B cell (primary cell): ENCODE results near the gene ALDH4A1. TPM values are rescaled to one million over a fixed set of nuclear protein-coding genes. Genes with fewer than 3 reads are reported as not detected.
"Not testable (repeated sequence)": the region's sequence is repeated elsewhere in the genome, so short reads cannot be mapped to it uniquely, and the experiment has no call there.

Source experiments
- ATAC-seq: fragments of 200-7000 bp; cut with Tn5 transposase; one replicate; pipeline ENCODE4 v1.10.0; 2021; ENCODE audit warnings: low read depth, mild to moderate bottlenecking, moderate number of reproducible peaks, moderate library complexity
- CTCF ChIA-PET: fragments of 350-600 bp; sonication (Branson Sonifier 250); formaldehyde crosslinking; loops from one replicate; lab custom pipeline; 2021; ENCODE audit warnings: antibody characterized with exemption, inconsistent platforms; lab: Charles Lee
- POLR2A ChIA-PET: fragments of 350-600 bp; sonication (Branson Sonifier 250); formaldehyde crosslinking; loops from one replicate; lab custom pipeline; 2021; ENCODE audit warnings: antibody characterized with exemption; lab: Charles Lee
- DNase-seq: peaks from one replicate; pipeline ENCODE4 v3.0.0; 2013
- H2AFZ ChIP-seq: 2 replicates; pipeline ENCODE4 v1.6.1; 2012; ENCODE audit warnings: mild to moderate bottlenecking, low read depth, low read length; ENCODE audit not compliant: insufficient read depth, poor library complexity, severe bottlenecking
- H3K27ac ChIP-seq, 2 donors: 1 replicate in 1 of 2; 2 replicates in 1 of 2; pipeline ENCODE4 v1.5.1; 2012 to 2013; ENCODE audit warnings: low read length in 2 of 2, mild to moderate bottlenecking in 2 of 2, moderate library complexity in 1 of 2
- H3K27me3 ChIP-seq, 4 experiments: fragments of 200-600 bp in 1 of 4; sonication (generic) in 1 of 4; replicated peaks in 1 of 4; 1 replicate in 2 of 4; 2 replicates in 2 of 4; pipeline versions ENCODE4 v1.6.1 to v1.7.0; 2013 to 2016; ENCODE audit warnings: low read length in 3 of 4, mild to moderate bottlenecking in 2 of 4, mixed read lengths in 1 of 4, moderate library complexity in 1 of 4; ENCODE audit not compliant: insufficient read depth in 4 of 4, control insufficient read depth in 3 of 4; ENCODE audit errors: control extremely low read depth in 1 of 4
- H3K36me3 ChIP-seq, 2 experiments: replicated peaks in 1 of 2; 1 replicate in 1 of 2; 2 replicates in 1 of 2; pipeline versions ENCODE4 v1.6.1 to v1.7.1; 2013; ENCODE audit warnings: low read length in 1 of 2; ENCODE audit not compliant: insufficient read depth in 2 of 2, control insufficient read depth in 1 of 2; ENCODE audit errors: control extremely low read depth in 1 of 2, extremely low read depth in 1 of 2
- H3K4me1 ChIP-seq, 2 donors: fragments of 200-600 bp in 1 of 2; sonication (generic) in 1 of 2; 1 replicate in 1 of 2; 2 replicates in 1 of 2; pipeline versions ENCODE4 v1.5.1 to v1.6.1; 2013 to 2017; ENCODE audit warnings: low read length in 2 of 2; ENCODE audit not compliant: control insufficient read depth in 2 of 2, insufficient read depth in 2 of 2
- H3K4me2 ChIP-seq: replicated peaks from 2 replicates; pipeline ENCODE3; 2012; ENCODE audit warnings: mild to moderate bottlenecking, low read depth, low read length; ENCODE audit not compliant: poor library complexity, severe bottlenecking
- H3K4me3 ChIP-seq, 5 experiments: fragments of 200-600 bp in 1 of 5; sonication (generic) in 1 of 5; 1 replicate in 3 of 5; 2 replicates in 2 of 5; pipeline versions ENCODE4 v1.5.1 to v1.7.0; 2011 to 2016; ENCODE audit warnings: low read length in 4 of 5, mild to moderate bottlenecking in 4 of 5, low read depth in 2 of 5, control low read depth in 1 of 5, moderate library complexity in 1 of 5; ENCODE audit not compliant: insufficient read depth in 1 of 5; ENCODE audit errors: control extremely low read depth in 1 of 5, extremely low read depth in 1 of 5
- H3K79me2 ChIP-seq: fragments of 200-600 bp; sonication (generic); one replicate; pipeline ENCODE4 v1.6.0; 2016; ENCODE audit warnings: low read length; ENCODE audit not compliant: control insufficient read depth, insufficient read depth
- H3K9ac ChIP-seq: fragments of 200-600 bp; sonication (generic); 2 replicates; pipeline ENCODE4 v1.6.1; 2017; ENCODE audit warnings: mild to moderate bottlenecking, low read length, moderate library complexity
- H3K9me3 ChIP-seq, 3 donors: one replicate each; pipeline versions ENCODE4 v1.6.1 to v1.7.1; 2013; ENCODE audit warnings: low read length in 2 of 3; ENCODE audit not compliant: control insufficient read depth in 2 of 3, insufficient read depth in 1 of 3; ENCODE audit errors: control extremely low read depth in 1 of 3
- H4K20me1 ChIP-seq: 2 replicates; pipeline ENCODE4 v1.6.0; 2012; ENCODE audit warnings: mild to moderate bottlenecking, low read length; ENCODE audit not compliant: insufficient read depth, control insufficient read depth, poor library complexity, severe bottlenecking
- H3K27ac Mint-ChIP-seq: one replicate; pipeline ENCODE4 v1.8.0; 2021; ENCODE audit warnings: mixed read lengths
- H3K27me3 Mint-ChIP-seq: one replicate; pipeline ENCODE4 v1.8.0; 2021; ENCODE audit warnings: mixed read lengths
- H3K4me1 Mint-ChIP-seq: one replicate; pipeline ENCODE4 v1.8.0; 2021; ENCODE audit warnings: mixed read lengths
- H3K4me3 Mint-ChIP-seq: one replicate; pipeline ENCODE4 v1.8.0; 2021; ENCODE audit warnings: mixed read lengths
- H3K9me3 Mint-ChIP-seq: one replicate; pipeline ENCODE4 v1.8.0; 2022; ENCODE audit warnings: mixed read lengths; ENCODE audit not compliant: insufficient read depth
- EZH2 ChIP-seq: IDR thresholded peaks from 2 replicates; pipeline ENCODE4 v1.6.1; 2012; ENCODE audit warnings: borderline replicate concordance, low read depth, mild to moderate bottlenecking, moderate library complexity, low read length; ENCODE audit not compliant: insufficient read depth, poor library complexity, severe bottlenecking
- WGBS: methylation state at CpG from one replicate; pipeline ENCODE4 v1.1.5; 2013; ENCODE audit warnings: missing lambda C conversion rate; ENCODE audit not compliant: insufficient coverage; 5-methylcytosine and 5-hydroxymethylcytosine counted together
- intact Hi-C: fragments of 100-400 bp; cut with micrococcal nuclease; formaldehyde crosslinking; loops from one replicate; pipeline ENCODE4 v1.10.0; 2022
- polyA plus RNA-seq: library from polyadenylated mRNA; depleted of rRNA; stranded (reverse); fragments of >200 nt; gene quantifications from 2 replicates; pipeline ENCODE4 v1.2.3, GENCODE V29; 2012
- total RNA-seq, 2 donors: library from RNA; stranded (reverse); fragments of 120-200 nt in 1 of 2; gene quantifications; 1 replicate in 1 of 2; 2 replicates in 1 of 2; pipeline versions ENCODE4 v1.2.3 to v1.2.4, GENCODE V29; 2013 to 2022
- TF ChIP-seq, protein P1 (sequence below): fragments of 200-600 bp; IDR thresholded peaks from one replicate; pipeline ENCODE4 v1.8.0; 2022; ENCODE audit warnings: antibody characterized with exemption, mild to moderate bottlenecking

Gene ALDH4A1
- total and polyA plus RNA-seq, 2 donors (not counting 1 experiment from before 2014, with no cell fraction given): 2.7 to 3.4 TPM

DNA sequence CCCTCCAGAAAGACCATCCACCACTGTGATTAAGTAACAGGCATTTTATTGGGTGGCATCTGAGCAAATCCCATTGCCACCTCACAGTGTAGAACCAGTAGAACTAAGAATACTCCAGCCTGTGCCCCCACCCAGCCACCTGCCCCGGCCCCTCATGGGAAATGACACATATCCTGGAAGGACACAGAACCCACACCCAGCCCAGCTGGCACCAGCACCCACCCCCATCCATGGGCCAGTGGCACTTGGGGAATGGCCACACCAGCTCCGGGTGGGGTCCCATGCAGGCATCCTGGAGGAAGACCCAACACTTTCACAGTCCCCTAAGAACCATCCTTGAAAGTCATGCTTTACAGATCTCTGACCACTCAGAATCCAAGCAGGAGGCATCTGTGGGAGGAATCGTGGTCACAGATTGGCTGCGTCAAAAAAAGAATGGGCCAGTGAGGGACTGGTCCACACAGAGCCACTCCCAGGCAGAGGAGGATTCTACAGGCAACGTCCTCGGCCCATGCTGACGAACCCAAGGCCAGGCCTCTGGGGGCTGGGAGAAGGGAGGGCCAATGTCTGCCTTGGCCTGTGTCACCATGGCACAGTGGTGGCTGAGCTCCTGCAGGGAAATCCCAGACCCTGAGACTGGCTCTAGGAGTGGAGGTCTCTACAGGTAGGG is 30.8 kb downstream of the ALDH4A1 start:
- Histone ChIP-seq H2AFZ (no peak overlapping the region), H3K9ac (no peak overlapping the region), H4K20me1 (no peaks in the 10 kb centered on the region), H3K27ac (no peak overlapping the region), H3K4me1 (peaks cover 0 to 4% of the 10 kb centered on the region in 2 donors), H3K79me2 (no peaks in the 10 kb centered on the region), H3K4me2 (no peak overlapping the region), H3K9me3 (no peaks in the 10 kb centered on the region), H3K27me3 (no peaks in the 10 kb centered on the region), H3K36me3 (peaks cover 0 to 3% of the 10 kb centered on the region in 2 experiments), H3K4me3 (no peak overlapping the region)
- Mint-ChIP-seq H3K27ac (no peak overlapping the region), H3K4me3 (no peak overlapping the region), H3K27me3 (peaks cover 10% of the 10 kb centered on the region), H3K9me3 (no peaks in the 10 kb centered on the region), H3K4me1 (peaks cover 5% of the 10 kb centered on the region)
- ChIA-PET POLR2A (no interaction called here), CTCF (no interaction called here)
- TF ChIP-seq, protein P1, sequence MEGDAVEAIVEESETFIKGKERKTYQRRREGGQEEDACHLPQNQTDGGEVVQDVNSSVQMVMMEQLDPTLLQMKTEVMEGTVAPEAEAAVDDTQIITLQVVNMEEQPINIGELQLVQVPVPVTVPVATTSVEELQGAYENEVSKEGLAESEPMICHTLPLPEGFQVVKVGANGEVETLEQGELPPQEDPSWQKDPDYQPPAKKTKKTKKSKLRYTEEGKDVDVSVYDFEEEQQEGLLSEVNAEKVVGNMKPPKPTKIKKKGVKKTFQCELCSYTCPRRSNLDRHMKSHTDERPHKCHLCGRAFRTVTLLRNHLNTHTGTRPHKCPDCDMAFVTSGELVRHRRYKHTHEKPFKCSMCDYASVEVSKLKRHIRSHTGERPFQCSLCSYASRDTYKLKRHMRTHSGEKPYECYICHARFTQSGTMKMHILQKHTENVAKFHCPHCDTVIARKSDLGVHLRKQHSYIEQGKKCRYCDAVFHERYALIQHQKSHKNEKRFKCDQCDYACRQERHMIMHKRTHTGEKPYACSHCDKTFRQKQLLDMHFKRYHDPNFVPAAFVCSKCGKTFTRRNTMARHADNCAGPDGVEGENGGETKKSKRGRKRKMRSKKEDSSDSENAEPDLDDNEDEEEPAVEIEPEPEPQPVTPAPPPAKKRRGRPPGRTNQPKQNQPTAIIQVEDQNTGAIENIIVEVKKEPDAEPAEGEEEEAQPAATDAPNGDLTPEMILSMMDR: no peak
- TF ChIP-seq EZH2: no peak
- intact Hi-C loops: no loop called here
- WGBS: 97% methylated on average over 6 of the region's 7 CpGs
- DNase-seq (no peak), ATAC-seq (no peak)

DNA sequence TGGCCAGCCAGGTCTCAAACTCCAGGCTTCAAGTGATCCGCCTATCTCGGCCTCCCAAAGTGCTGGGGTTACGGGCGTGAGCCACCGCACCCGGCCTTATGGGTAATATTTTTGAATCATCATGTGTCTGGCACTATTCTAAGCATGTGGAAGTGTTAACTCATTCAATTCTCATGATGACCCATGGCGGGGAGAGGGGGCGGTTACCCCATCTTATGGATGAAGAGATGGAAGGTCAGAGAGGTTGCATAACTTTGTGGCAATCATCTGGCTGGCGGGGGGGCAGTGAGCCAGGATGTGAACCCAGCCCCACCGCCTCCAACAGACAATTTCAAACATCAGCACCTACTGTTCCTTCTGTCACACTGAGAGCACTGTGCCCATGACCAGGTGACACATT is 31.4 kb downstream of the ALDH4A1 start:
- Histone ChIP-seq H2AFZ (no peak overlapping the region), H4K20me1 (no peaks in the 10 kb centered on the region), H3K4me1 (peaks cover 0 to 4% of the 10 kb centered on the region in 2 donors), H3K27me3 (no peaks in the 10 kb centered on the region), H3K79me2 (no peaks in the 10 kb centered on the region), H3K9ac (no peak overlapping the region), H3K4me2 (no peak overlapping the region), H3K4me3 (no peak overlapping the region), H3K36me3 (peaks cover 0 to 3% of the 10 kb centered on the region in 2 experiments), H3K9me3 (no peaks in the 10 kb centered on the region), H3K27ac (no peak overlapping the region)
- TF ChIP-seq, protein P1: no peak
- TF ChIP-seq EZH2: no peak
- WGBS: 100% methylated on average over 8 of the region's 10 CpGs
- ATAC-seq: no peak
- POLR2A ChIA-PET: no interaction called here
- intact Hi-C loops: no loop called here
- Mint-ChIP-seq H3K9me3 (no peaks in the 10 kb centered on the region), H3K27ac (no peak overlapping the region), H3K4me1 (peaks cover 5% of the 10 kb centered on the region), H3K4me3 (no peak overlapping the region), H3K27me3 (peaks cover 10% of the 10 kb centered on the region)
- no peak for DNase-seq
- CTCF ChIA-PET: no interaction called here

DNA sequence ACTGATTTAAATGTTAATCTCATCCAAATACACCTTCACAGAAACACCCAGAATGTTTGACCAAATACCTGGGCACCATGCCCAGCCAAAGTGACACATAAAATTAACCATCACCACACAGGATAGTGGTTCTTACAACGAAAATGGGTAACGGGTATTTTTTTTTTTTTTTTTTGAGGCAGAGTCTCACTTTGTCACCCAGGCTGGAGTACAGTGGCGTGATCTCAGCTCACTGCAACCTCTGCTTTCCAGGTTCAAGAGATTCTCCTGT is 31.8 kb downstream of the ALDH4A1 start:
- H3K4me1 Mint-ChIP-seq, H3K27ac Mint-ChIP-seq, ATAC-seq, H4K20me1 ChIP-seq, CTCF ChIA-PET, H3K4me3 Mint-ChIP-seq, POLR2A ChIA-PET, DNase-seq, H3K79me2 ChIP-seq, H3K9ac ChIP-seq, H3K27me3 ChIP-seq, H3K4me2 ChIP-seq, H3K4me1 ChIP-seq, H3K27ac ChIP-seq, H3K27me3 Mint-ChIP-seq, H2AFZ ChIP-seq, intact Hi-C loops, H3K36me3 ChIP-seq, H3K9me3 Mint-ChIP-seq, H3K4me3 ChIP-seq, H3K9me3 ChIP-seq: not testable (repeated sequence)
- WGBS: no CpG with 5 or more reads among the region's 3 CpGs
